ACHN (cell line): ENCODE data around the gene SPATA17.
"Not testable (repeated sequence)": the region's sequence is repeated elsewhere in the genome, so short reads cannot be mapped to it uniquely, and the experiment has no call there.

Experiments used
- DNase-seq: peaks from one replicate; pipeline ENCODE4 v3.0.0-alpha.2; 2015
- in situ Hi-C: cut with HindIII; loops from 2 replicates; pipeline ENCODE4 v1.10.0; 2017; ENCODE audit warnings: low sequenced_read_pairs, low pct_ligation_motif_present, low pct_unique_long_range_greater_than_20kb

The SPATA17 gene, protein sequence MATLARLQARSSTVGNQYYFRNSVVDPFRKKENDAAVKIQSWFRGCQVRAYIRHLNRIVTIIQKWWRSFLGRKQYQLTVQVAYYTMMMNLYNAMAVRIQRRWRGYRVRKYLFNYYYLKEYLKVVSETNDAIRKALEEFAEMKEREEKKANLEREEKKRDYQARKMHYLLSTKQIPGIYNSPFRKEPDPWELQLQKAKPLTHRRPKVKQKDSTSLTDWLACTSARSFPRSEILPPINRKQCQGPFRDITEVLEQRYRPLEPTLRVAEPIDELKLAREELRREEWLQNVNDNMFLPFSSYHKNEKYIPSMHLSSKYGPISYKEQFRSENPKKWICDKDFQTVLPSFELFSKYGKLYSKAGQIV

DNA sequence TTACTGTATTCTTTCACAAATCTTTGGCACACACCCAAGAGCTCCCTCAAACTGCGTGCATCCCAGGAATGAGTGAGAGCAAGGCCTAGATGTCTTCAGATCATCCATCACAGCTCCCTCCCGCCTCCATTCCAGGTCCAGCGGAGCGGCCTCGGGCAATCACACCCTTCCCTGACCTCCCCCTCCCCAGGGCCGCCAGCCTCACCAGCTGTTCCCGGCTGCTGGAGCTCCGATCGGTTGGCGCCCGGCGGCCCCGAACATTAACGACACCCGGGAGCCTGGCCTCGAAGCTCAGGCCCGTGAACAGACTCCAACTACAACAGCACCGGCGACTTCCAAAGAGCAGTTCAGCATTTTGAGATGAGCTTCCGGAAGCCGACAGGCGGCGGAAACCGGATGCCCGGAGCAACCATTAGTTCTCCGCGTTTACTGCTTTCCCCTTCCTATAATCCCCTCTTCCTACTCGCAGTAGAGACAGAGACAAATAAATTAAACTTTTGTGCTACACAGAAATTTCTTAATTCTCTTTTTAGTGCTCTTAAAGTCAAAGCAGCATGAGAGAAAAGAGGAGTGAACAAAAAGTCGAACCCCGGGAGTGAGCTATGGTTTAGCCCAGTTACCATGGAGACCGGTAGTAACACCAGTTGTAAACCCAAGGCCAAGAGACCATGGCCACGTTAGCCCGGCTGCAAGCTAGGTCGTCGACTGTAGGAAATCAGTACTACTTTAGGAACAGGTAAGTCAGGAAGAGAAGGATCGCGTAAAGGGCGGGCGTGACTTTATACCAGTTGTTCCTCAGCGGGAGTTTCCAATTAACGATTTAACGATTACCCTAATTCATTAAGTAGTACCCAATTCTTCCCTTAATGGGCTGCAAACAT, at the start of gene SPATA17, which contains the start of gene GPATCH2:
SPATA17 (plus strand) TSS at position 634 of the 881 bp plus-strand sequence; CDS start at position 669, 35 bp downstream.
GPATCH2 (minus strand) TSS at position 380 of the 881 bp plus-strand sequence; CDS start at position 261, 119 bp downstream.
- peak; percentile 91 for DNase-seq
- in situ Hi-C loops = no loop called here

DNA sequence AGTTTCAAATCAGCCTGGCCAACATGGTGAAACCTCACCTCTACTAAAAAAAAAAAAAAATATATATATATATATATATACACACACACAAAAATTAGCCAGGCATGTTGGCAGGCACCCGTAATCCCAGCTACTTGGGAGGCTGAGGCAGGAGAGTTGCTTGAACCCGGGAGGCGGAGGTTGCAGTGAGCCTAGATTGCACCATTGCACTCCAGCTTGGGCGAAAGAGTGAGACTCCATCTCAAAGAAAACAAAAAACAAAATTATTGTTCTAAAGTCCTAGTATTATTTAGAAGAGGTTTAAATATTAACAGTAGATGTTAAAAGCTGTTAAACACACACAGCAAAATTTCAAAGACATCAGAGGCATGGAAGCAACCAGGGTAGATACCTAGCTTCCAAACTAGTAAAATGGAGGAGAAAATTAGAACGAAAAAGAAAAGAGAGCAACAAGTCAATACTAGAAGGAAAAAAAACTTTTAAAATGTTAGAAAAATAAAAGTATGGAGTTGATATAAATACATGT, 46.8 kb upstream of the SPATA17 start:
- in situ Hi-C loops, DNase-seq: not testable (repeated sequence)

DNA sequence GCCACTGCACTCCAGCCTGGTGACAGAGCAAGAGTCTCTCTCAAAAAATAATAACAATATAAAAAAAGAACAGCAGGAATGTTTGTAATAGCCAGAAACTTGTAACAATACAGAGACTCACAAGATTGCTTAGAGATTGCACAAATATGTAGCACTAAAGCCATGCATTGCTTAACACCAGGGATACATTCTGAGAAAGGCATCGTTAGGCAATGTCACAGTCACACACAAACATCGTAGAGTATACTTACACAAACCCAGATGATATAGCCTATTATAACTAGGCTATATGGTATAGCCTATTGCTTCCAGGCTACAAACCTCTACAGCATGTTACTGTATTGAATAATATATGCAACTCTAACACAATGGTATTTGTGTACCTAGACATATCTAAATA, 45.6 kb upstream of the SPATA17 start:
- in situ Hi-C loops = no loop called here
- no peak for DNase-seq

DNA sequence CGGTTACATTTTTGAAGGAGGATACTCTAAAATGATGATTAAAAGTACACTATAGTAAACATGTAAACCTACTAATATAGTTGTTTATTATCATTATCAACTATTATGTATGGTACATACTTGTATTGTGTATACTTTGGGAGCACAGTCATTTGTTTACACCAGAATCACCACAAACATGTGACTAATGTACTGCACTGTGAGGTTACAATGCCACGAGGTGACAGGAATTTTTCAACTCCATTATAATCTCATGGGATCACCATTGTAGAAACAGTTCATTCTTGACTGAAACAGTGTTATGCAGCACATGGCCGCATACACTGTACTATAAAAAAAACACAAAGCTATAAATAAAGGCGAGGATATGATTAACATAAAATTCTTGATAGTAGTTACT, 44.6 kb upstream of the SPATA17 start:
- in situ Hi-C loops = no loop called here
- no peak for DNase-seq

DNA sequence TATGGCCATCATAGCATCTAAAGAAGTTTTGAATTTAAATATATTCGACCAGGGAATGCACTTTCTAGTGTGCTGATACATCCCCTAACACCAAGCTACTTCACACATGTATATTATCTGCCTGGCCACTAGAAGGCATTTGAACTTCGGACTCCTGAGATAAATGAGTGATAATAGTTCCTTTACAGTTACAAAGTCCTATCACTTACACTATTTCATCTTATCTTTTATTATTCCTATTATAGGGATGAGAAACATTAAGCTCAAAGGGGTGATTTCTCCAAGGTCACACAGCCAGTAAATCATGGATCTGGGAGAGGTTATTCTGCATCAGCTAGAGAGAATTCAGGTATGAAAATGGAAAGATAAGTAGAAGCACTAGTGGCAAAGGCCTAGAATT, 40.5 kb upstream of the SPATA17 start:
- peak; percentile 2 for DNase-seq
- in situ Hi-C loops = no loop called here

DNA sequence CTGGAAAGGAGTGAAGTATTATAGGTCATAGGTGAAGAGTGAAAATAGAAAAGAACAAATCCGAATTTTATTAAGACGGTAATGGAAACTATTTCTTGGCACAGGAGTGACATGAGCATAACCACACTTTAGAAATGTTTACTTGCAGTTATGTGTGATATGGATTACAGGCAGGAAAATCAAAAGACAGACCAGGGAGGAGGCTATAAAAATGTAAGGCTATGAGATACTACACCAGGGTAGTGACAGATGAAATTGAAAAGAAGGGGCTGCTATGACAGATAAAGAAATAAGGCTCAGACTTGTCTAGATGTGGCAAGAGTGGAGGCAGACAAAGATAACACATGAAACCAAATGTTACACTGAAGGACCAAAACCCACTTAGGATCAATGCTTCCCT, 32.0 kb upstream of the SPATA17 start:
- in situ Hi-C loops = no loop called here
- no peak for DNase-seq

DNA sequence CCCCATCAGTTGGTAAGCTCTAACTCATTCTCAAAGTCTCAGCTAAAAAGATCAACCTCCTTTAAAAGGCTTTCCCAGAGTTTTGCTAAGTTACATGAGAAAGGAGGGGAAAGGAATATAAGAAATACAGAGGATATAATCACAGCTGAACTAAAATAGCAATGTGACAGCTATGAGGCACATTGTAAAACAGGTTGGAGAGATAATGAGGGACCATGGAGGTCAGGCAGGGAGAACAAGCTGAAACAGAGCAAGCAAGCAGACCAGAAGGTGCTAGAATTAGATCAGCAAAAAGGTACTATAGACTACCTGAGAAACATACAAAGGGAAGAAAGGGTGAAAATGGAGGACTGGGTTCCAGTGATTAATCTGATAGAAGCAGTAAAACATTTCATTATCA, 28.8 kb upstream of the SPATA17 start:
- no peak for DNase-seq

DNA sequence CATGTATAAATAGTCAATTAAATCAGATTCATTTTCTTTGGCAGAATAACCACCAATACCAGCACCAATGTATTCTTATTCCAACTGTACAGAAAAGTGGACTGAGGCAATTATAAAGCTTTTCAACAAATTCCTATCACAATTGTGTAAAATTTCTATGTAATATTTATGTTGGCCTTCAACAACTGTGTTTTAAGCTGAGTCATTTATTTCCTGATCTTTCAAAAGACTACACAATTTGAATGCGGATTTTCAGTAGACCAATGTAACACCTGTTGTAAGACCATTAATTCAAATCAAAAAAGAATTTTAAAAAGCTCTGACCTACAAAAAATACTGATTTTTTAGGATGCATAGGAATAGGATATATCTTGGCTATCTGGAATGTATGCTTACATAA, 25.8 kb upstream of the SPATA17 start:
- no peak for DNase-seq
- in situ Hi-C loops = no loop called here

More for the DNA sequence above, 28.8 kb upstream of the SPATA17 start:
- in situ Hi-C loops = no loop called here

DNA sequence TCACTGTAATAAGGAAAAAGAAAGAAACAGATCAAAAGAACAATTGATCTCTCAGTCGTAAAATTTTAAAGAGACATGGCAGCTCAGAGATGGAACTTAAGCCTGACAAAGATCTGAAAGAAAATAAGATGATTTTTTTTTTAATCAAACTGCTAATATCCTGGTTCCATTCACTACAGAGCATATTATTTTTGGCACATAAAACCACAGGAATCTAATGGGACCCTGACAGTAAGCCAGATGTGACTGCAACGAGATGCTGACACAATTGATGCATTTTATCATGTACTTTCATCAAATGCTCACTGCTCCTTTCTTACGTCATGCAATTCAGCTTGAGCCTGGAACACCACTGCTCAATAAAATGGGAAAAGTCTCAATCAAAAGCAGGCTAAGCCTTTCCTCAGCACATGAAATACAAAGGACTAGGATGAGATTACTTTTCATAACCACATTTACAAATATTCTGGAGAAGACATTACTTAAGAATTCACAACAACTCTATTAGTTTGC, 16.9 kb upstream of the SPATA17 start:
- in situ Hi-C loops = no loop called here

DNA sequence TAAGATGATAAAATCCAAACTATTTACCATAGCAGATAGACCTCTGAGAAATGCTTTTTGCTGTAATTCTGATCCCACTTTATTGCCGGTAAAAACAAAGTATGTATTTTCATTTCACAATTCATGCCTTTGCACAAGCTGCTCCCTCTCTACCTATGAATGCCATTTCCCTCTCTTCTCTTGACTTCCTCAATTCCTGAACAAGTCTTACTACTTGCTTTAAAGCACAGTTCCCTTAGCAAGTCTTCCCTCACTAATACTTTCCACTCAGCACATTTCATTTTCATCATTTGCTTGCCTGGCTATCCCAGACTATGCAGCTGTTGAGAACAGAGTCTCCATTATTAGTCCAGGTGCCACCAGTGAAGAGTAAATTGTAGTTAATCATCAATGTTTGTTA, 14.0 kb upstream of the SPATA17 start:
- DNase-seq = no peak
- in situ Hi-C loops = no loop called here

More for the DNA sequence above, 16.9 kb upstream of the SPATA17 start:
- no peak for DNase-seq

DNA sequence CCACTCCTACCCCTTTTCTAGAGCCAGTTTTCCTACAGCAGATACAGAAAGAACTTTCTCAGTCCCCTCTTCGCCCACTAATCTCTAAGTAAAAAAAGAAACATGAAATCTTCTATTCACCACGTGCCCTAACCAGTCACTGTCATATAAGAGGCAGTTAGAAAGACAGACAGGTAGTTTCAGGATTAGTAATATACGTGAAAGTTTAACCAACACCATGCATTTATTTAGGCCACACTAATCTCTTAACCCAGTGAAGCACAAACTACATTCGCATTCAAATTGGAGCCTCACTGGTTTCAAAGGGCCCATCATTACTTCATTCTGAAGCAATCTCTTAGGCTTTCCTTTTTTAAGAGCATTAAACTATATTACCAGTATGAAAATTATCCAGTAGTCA, 10.3 kb upstream of the SPATA17 start:
- in situ Hi-C loops = no loop called here
- no peak for DNase-seq

DNA sequence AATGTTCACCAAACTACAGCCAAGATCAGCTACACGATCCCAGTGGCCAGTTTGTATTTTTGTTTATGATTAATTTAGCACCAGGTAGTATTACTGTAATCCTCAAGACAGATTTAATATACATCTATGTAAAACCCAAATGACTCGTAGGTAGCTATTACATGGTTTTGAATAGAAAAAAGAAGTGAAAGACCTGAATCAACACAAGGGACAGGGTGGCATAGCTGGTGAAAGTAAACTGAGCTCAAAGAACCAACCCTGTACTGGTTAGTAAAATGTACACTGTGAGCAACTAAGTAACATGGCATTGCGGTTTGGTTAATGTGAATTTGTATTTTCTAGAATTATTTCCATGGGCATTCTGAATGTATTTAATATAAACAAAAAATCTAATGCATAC, 9.1 kb upstream of the SPATA17 start:
- DNase-seq = no peak
- in situ Hi-C loops = no loop called here

DNA sequence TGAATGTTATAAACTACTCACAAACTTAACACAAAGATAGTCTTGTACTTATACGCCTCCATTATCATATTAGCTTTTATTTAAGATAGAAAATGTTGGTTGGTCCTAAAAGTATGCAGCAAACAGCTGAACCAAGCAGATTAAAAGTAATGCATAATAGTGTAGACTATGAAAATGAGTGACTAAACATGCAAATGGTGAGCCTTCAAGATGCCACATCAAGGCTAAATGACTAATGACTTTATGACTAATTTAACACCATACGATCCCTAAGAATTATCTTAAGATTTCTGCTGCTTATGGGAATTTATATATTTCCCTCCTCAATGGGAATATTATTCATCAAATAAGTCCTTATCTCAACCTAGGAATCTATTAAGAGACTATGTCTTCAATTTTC, 4.8 kb upstream of the SPATA17 start:
- in situ Hi-C loops = no loop called here
- DNase-seq = no peak

DNA sequence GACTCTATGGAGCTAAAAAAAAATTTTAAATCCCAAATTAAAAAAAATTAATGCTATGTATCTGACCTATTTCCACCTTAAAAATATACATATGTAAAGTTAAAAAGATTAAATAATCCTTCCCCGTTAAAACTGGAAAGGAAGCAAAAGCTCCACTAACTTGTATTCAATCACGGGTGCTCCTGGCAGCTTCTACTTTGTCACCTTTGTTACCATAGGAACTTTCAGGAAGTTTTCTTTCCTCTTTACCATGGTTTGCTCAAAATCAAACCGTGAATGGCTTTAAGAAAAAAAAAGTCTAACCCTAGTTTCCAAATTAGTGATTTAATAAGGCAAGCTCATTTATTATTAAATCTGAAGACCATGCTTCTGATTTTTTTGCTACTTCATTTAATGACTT, 3.7 kb upstream of the SPATA17 start:
- DNase-seq = no peak
- in situ Hi-C loops = no loop called here

DNA sequence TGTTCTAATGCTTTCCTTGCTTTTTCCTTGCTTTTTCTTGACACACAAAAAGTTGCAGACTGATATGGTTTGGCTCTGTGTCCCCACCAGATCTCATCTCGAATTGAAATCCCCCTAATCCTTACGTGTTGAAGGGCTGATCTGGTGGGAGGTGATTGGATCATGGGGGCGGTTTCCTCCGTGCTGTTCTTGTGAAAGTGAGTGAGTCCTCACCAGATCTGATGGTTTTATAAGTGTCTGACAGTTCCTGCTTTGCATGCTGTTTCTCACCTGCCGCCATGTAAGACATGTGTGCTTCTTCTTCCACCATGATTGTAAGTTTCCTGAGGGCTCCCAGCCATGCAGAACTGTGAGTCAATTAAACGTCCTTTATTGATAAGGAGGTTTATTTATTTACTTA, 11.3 kb downstream of the SPATA17 start:
- no peak for DNase-seq
- in situ Hi-C loops = no loop called here

DNA sequence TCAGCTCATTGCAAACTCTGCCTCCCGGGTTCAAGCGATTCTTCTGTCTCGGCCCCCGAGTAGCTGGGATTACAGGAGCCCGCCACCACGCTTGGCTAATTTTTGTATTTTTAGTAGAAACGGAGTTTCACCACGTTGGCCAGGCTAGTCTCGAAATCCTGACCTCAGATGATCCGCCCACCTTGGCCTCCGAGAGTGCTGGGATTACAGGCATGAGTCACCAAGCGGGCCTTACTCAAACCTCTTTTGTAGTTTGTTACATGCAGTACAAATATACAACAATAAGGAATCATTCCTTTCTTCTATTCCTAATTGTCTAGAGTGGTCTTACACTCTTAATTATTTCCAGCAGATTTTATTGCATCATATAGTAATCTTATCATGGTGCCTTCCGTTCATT, 16.6 kb downstream of the SPATA17 start:
- DNase-seq = no peak
- in situ Hi-C loops = no loop called here

DNA sequence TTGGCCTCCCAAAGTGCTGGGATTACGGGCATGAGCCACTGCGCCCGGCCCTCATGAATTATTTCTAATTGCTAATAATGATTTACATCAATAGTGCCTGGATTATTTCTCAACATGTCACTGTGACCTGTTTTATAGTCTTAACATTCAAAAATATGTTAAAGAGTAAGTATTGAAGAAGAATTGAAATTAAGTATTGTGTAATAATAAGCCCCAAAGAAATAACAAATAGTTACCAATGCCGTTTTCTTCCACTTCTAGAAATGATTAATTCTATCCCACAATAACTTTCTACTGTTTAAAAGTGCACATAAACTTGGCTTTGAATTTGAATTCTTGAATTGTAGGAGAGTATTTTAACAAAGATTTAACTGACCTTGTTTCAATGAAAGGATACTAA, 19.5 kb downstream of the SPATA17 start:
- no peak for DNase-seq

DNA sequence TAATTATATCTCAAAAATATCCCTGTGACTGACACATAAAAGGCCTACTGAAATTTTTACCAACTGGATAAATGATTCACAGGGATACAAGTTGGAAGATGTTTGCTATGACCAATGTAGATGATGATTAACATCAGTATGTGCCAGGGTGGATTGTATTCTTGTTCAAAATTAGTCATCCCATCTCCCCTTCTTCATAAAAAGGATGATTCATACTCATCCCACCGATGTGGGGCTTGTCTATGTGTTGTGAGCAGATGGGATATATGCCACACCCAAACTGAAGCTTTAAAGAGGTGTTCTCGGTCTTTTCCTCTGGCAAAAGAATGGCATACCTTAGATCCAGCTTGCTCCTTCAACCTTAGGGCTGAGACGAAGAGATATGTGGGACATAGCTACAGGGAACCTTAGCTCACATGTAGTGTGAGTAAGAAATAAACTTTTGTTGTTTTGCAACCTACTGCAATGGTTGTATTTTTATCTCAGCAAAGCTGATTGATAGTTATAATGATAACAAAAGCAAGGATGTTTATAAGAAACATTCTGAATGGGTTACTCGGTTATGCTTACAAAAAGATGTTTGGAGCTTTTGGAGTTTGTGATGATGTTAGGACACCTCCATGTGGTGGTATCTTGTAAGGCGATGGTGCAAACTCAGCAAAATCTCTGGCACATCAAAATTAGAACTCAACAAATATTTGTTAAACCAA, 29.4 kb downstream of the SPATA17 start:
- in situ Hi-C loops = no loop called here
- DNase-seq = peak; percentile 91

More for the DNA sequence above, 19.5 kb downstream of the SPATA17 start:
- in situ Hi-C loops = no loop called here

DNA sequence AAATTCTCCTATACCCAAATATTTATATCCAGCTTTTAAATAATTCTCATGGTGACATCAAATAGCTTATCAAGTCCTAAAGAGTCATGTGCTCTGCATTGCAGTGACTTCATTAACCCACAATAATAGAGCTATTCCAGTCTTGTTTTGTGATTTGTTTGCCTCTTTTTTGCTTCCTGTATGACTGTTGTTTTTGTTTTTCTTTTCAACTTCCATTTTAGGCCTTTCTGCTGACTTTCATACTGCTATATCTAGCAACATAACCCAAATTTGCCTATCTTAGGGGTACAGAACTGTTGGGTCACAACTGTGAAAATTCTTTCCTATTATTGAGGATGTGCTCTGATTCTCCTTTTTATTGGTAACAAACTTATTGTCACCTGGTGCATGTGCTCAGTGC, 30.3 kb downstream of the SPATA17 start:
- DNase-seq = no peak
- in situ Hi-C loops = no loop called here
